Peyer's patch (tissue), 4 donors: ENCODE data around the gene SLC7A14. TPM values are rescaled to one million over a fixed set of nuclear protein-coding genes. Genes with fewer than 3 reads are reported as not detected.

Experiments used
- DNase-seq, 3 donors: peaks; one replicate each; pipeline ENCODE4 v3.0.0-alpha.2; 2017 to 2019
- H3K27ac ChIP-seq, 4 donors: fragments of 200-600 bp; sonication (generic); one replicate each; pipeline ENCODE4 v1.5.1; 2016 to 2019
- H3K27me3 ChIP-seq, 2 donors: fragments of 200-600 bp; sonication (generic); one replicate each; pipeline ENCODE4 v1.5.1; 2019
- H3K36me3 ChIP-seq, 3 donors: fragments of 200-600 bp; sonication (generic); one replicate each; pipeline ENCODE4 v1.5.1; 2016 to 2019
- H3K4me1 ChIP-seq, 4 donors: fragments of 200-600 bp; sonication (generic); one replicate each; pipeline ENCODE4 v1.5.1; 2016 to 2019
- H3K4me3 ChIP-seq, 4 donors: fragments of 200-600 bp; sonication (generic); 1 replicate in 3 of 4; 2 replicates in 1 of 4; pipeline ENCODE4 v1.5.1; 2016 to 2019; ENCODE audit warnings: mild to moderate bottlenecking in 1 of 4
- H3K9me3 ChIP-seq, 4 donors: fragments of 200-600 bp; sonication (generic); one replicate each; pipeline ENCODE4 v1.5.1; 2016 to 2019; ENCODE audit warnings: mild to moderate bottlenecking in 1 of 4
- CTCF ChIP-seq, 6 experiments: fragments of 450-650 bp in 4 of 6; fragments of 200-600 bp in 2 of 6; sonication (generic) in 1 of 6; IDR thresholded peaks; one replicate each; pipeline ENCODE4 v1.5.1; 2017 to 2019; ENCODE audit warnings: antibody characterized with exemption in 6 of 6, mild to moderate bottlenecking in 3 of 6, moderate library complexity in 1 of 6
- POLR2A ChIP-seq, 2 donors: fragments of 450-650 bp; IDR thresholded peaks; one replicate each; pipeline ENCODE4 v1.5.1; 2017; ENCODE audit warnings: antibody characterized with exemption in 2 of 2, mild to moderate bottlenecking in 2 of 2, moderate library complexity in 2 of 2
- total RNA-seq, 4 donors: library from RNA; depleted of rRNA; stranded (reverse); fragments of >200 nt; gene quantifications; one replicate each; pipeline ENCODE4 v1.1.0, GENCODE V29; 2016

SLC7A14 gene
- total RNA-seq, 4 donors from 2014 or later, result 0.18 to 0.40 (median 0.38) TPM; not detected in 1

GRCh38 chr3:170499562-170500156, 86.2 kb downstream of the SLC7A14 start:
- Histone ChIP-seq H3K9me3 (no peaks in the 10 kb centered on the region), H3K27me3 (no peaks in the 10 kb centered on the region), H3K4me3 (no peak overlapping the region), H3K4me1 (no peaks in the 10 kb centered on the region), H3K27ac (no peak overlapping the region), H3K36me3 (no peaks in the 10 kb centered on the region)
- TF ChIP-seq CTCF (IDR thresholded peaks at IDR 0.05), result peak in 4 of 6 experiments; percentile 29 to 54 (median 48)
- TF ChIP-seq POLR2A (IDR thresholded peaks at IDR 0.05), result no peak
- peak in 1 of 3 donors; percentile 56 for DNase-seq

- Histone ChIP-seq H3K4me3 (no peak overlapping the region), H3K9me3 (no peaks in the 10 kb centered on the region), H3K36me3 (no peaks in the 10 kb centered on the region), H3K27ac (no peak overlapping the region), H3K27me3 (no peaks in the 10 kb centered on the region), H3K4me1 (no peaks in the 10 kb centered on the region)
- DNase-seq, result no peak
- no peak for TF ChIP-seq CTCF (IDR thresholded peaks at IDR 0.05)
Measured at GRCh38 chr3:170497207-170498095, 88.4 kb downstream of the SLC7A14 start.

- DNase-seq, result no peak
- TF ChIP-seq CTCF (IDR thresholded peaks at IDR 0.05), result no peak
- no peak for TF ChIP-seq POLR2A (IDR thresholded peaks at IDR 0.05)
- Histone ChIP-seq H3K27me3 (no peaks in the 10 kb centered on the region), H3K4me1 (no peaks in the 10 kb centered on the region), H3K27ac (no peak overlapping the region), H3K4me3 (no peak overlapping the region), H3K9me3 (no peaks in the 10 kb centered on the region), H3K36me3 (no peaks in the 10 kb centered on the region)
Measured at GRCh38 chr3:170496868-170497140, 89.1 kb downstream of the SLC7A14 start.

GRCh38 chr3:170496026-170496867, 89.6 kb downstream of the SLC7A14 start:
- TF ChIP-seq POLR2A (IDR thresholded peaks at IDR 0.05) (no peak), CTCF (IDR thresholded peaks at IDR 0.05) (no peak)
- Histone ChIP-seq H3K36me3 (no peaks in the 10 kb centered on the region), H3K4me1 (no peaks in the 10 kb centered on the region), H3K27me3 (no peaks in the 10 kb centered on the region), H3K4me3 (no peak overlapping the region), H3K9me3 (no peaks in the 10 kb centered on the region), H3K27ac (no peak overlapping the region)
- no peak for DNase-seq

- Histone ChIP-seq H3K36me3 (no peaks in the 10 kb centered on the region), H3K27ac (no peak overlapping the region), H3K4me3 (no peak overlapping the region), H3K4me1 (no peaks in the 10 kb centered on the region), H3K27me3 (no peaks in the 10 kb centered on the region), H3K9me3 (no peaks in the 10 kb centered on the region)
- DNase-seq, result no peak
- TF ChIP-seq POLR2A (IDR thresholded peaks at IDR 0.05) (no peak), CTCF (IDR thresholded peaks at IDR 0.05) (no peak)
Measured at GRCh38 chr3:170494766-170495165, 91.1 kb downstream of the SLC7A14 start.
